B cell (primary cell): Measurements from ENCODE around the gene DGCR6L. TPM values are rescaled to one million over a fixed set of nuclear protein-coding genes. Genes with fewer than 3 reads are reported as not detected.
"Not testable (repeated sequence)": the region's sequence is repeated elsewhere in the genome, so short reads cannot be mapped to it uniquely, and the experiment has no call there.

Experiments used
- ATAC-seq: fragments of 200-7000 bp; cut with Tn5 transposase; one replicate; pipeline ENCODE4 v1.10.0; 2021; ENCODE audit warnings: low read depth, mild to moderate bottlenecking, moderate number of reproducible peaks, moderate library complexity
- CTCF ChIA-PET: fragments of 350-600 bp; sonication (Branson Sonifier 250); formaldehyde crosslinking; loops from one replicate; lab custom pipeline; 2021; ENCODE audit warnings: antibody characterized with exemption, inconsistent platforms; lab: Charles Lee
- POLR2A ChIA-PET: fragments of 350-600 bp; sonication (Branson Sonifier 250); formaldehyde crosslinking; loops from one replicate; lab custom pipeline; 2021; ENCODE audit warnings: antibody characterized with exemption; lab: Charles Lee
- DNase-seq: peaks from one replicate; pipeline ENCODE4 v3.0.0; 2013
- H2AFZ ChIP-seq: 2 replicates; pipeline ENCODE4 v1.6.1; 2012; ENCODE audit warnings: mild to moderate bottlenecking, low read depth, low read length; ENCODE audit not compliant: insufficient read depth, poor library complexity, severe bottlenecking
- H3K27ac ChIP-seq, 2 donors: 1 replicate in 1 of 2; 2 replicates in 1 of 2; pipeline ENCODE4 v1.5.1; 2012 to 2013; ENCODE audit warnings: low read length in 2 of 2, mild to moderate bottlenecking in 2 of 2, moderate library complexity in 1 of 2
- H3K27me3 ChIP-seq, 4 experiments: fragments of 200-600 bp in 1 of 4; sonication (generic) in 1 of 4; replicated peaks in 1 of 4; 1 replicate in 2 of 4; 2 replicates in 2 of 4; pipeline versions ENCODE4 v1.6.1 to v1.7.0; 2013 to 2016; ENCODE audit warnings: low read length in 3 of 4, mild to moderate bottlenecking in 2 of 4, mixed read lengths in 1 of 4, moderate library complexity in 1 of 4; ENCODE audit not compliant: insufficient read depth in 4 of 4, control insufficient read depth in 3 of 4; ENCODE audit errors: control extremely low read depth in 1 of 4
- H3K36me3 ChIP-seq, 2 experiments: replicated peaks in 1 of 2; 1 replicate in 1 of 2; 2 replicates in 1 of 2; pipeline versions ENCODE4 v1.6.1 to v1.7.1; 2013; ENCODE audit warnings: low read length in 1 of 2; ENCODE audit not compliant: insufficient read depth in 2 of 2, control insufficient read depth in 1 of 2; ENCODE audit errors: control extremely low read depth in 1 of 2, extremely low read depth in 1 of 2
- H3K4me1 ChIP-seq, 2 donors: fragments of 200-600 bp in 1 of 2; sonication (generic) in 1 of 2; 1 replicate in 1 of 2; 2 replicates in 1 of 2; pipeline versions ENCODE4 v1.5.1 to v1.6.1; 2013 to 2017; ENCODE audit warnings: low read length in 2 of 2; ENCODE audit not compliant: control insufficient read depth in 2 of 2, insufficient read depth in 2 of 2
- H3K4me2 ChIP-seq: replicated peaks from 2 replicates; pipeline ENCODE3; 2012; ENCODE audit warnings: mild to moderate bottlenecking, low read depth, low read length; ENCODE audit not compliant: poor library complexity, severe bottlenecking
- H3K4me3 ChIP-seq, 5 experiments: fragments of 200-600 bp in 1 of 5; sonication (generic) in 1 of 5; 1 replicate in 3 of 5; 2 replicates in 2 of 5; pipeline versions ENCODE4 v1.5.1 to v1.7.0; 2011 to 2016; ENCODE audit warnings: low read length in 4 of 5, mild to moderate bottlenecking in 4 of 5, low read depth in 2 of 5, control low read depth in 1 of 5, moderate library complexity in 1 of 5; ENCODE audit not compliant: insufficient read depth in 1 of 5; ENCODE audit errors: control extremely low read depth in 1 of 5, extremely low read depth in 1 of 5
- H3K79me2 ChIP-seq: fragments of 200-600 bp; sonication (generic); one replicate; pipeline ENCODE4 v1.6.0; 2016; ENCODE audit warnings: low read length; ENCODE audit not compliant: control insufficient read depth, insufficient read depth
- H3K9ac ChIP-seq: fragments of 200-600 bp; sonication (generic); 2 replicates; pipeline ENCODE4 v1.6.1; 2017; ENCODE audit warnings: mild to moderate bottlenecking, low read length, moderate library complexity
- H3K9me3 ChIP-seq, 3 donors: one replicate each; pipeline versions ENCODE4 v1.6.1 to v1.7.1; 2013; ENCODE audit warnings: low read length in 2 of 3; ENCODE audit not compliant: control insufficient read depth in 2 of 3, insufficient read depth in 1 of 3; ENCODE audit errors: control extremely low read depth in 1 of 3
- H4K20me1 ChIP-seq: 2 replicates; pipeline ENCODE4 v1.6.0; 2012; ENCODE audit warnings: mild to moderate bottlenecking, low read length; ENCODE audit not compliant: insufficient read depth, control insufficient read depth, poor library complexity, severe bottlenecking
- H3K27ac Mint-ChIP-seq: one replicate; pipeline ENCODE4 v1.8.0; 2021; ENCODE audit warnings: mixed read lengths
- H3K27me3 Mint-ChIP-seq: one replicate; pipeline ENCODE4 v1.8.0; 2021; ENCODE audit warnings: mixed read lengths
- H3K4me1 Mint-ChIP-seq: one replicate; pipeline ENCODE4 v1.8.0; 2021; ENCODE audit warnings: mixed read lengths
- H3K4me3 Mint-ChIP-seq: one replicate; pipeline ENCODE4 v1.8.0; 2021; ENCODE audit warnings: mixed read lengths
- H3K9me3 Mint-ChIP-seq: one replicate; pipeline ENCODE4 v1.8.0; 2022; ENCODE audit warnings: mixed read lengths; ENCODE audit not compliant: insufficient read depth
- WGBS: methylation state at CpG from one replicate; pipeline ENCODE4 v1.1.5; 2013; ENCODE audit warnings: missing lambda C conversion rate; ENCODE audit not compliant: insufficient coverage; 5-methylcytosine and 5-hydroxymethylcytosine counted together
- intact Hi-C: fragments of 100-400 bp; cut with micrococcal nuclease; formaldehyde crosslinking; loops from one replicate; pipeline ENCODE4 v1.10.0; 2022
- polyA plus RNA-seq: library from polyadenylated mRNA; depleted of rRNA; stranded (reverse); fragments of >200 nt; gene quantifications from 2 replicates; pipeline ENCODE4 v1.2.3, GENCODE V29; 2012
- total RNA-seq, 2 donors: library from RNA; stranded (reverse); fragments of 120-200 nt in 1 of 2; gene quantifications; 1 replicate in 1 of 2; 2 replicates in 1 of 2; pipeline versions ENCODE4 v1.2.3 to v1.2.4, GENCODE V29; 2013 to 2022

The DGCR6L gene
- total and polyA plus RNA-seq, 2 donors (not counting 1 experiment from before 2014, with no cell fraction given): 21.2 to 33.4 TPM

- not testable (repeated sequence) for H3K4me3 Mint-ChIP-seq
These were observed 44.7 kb upstream of the DGCR6L start for GRCh38 chr22:20364335-20365260.

DNA sequence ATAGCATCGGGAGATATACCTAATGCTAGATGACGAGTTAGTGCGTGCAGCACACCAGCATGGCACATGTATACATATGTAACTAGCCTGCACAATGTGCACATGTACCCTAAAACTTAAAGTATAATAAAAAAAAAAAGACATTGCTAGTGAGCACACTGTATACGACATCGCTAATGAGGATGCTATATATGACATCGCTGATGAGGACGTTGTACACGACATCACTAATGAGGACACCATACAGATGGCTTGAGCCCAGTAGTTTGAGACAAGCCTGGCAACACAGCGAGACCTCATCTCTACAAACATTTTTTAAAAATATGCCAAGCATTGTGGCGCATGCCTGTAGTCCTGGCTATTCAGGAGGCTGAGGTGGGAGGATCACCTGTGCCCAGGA is 42.5 kb upstream of the DGCR6L start:
- H3K27me3 ChIP-seq, H3K27ac Mint-ChIP-seq, H3K36me3 ChIP-seq, H3K27ac ChIP-seq, H3K9me3 ChIP-seq, H3K79me2 ChIP-seq, H3K4me2 ChIP-seq, POLR2A ChIA-PET, CTCF ChIA-PET, H3K4me3 ChIP-seq, H3K4me3 Mint-ChIP-seq, H3K27me3 Mint-ChIP-seq, DNase-seq, ATAC-seq, H2AFZ ChIP-seq, H3K4me1 ChIP-seq, H3K9ac ChIP-seq, H4K20me1 ChIP-seq, intact Hi-C loops, H3K4me1 Mint-ChIP-seq, H3K9me3 Mint-ChIP-seq: not testable (repeated sequence)
- WGBS: 90% methylated on average over 2 of the region's 10 CpGs

More at GRCh38 chr22:20364335-20365260, 44.7 kb upstream of the DGCR6L start:
- ATAC-seq, intact Hi-C loops, H3K27me3 Mint-ChIP-seq, DNase-seq, H3K79me2 ChIP-seq, H3K9me3 Mint-ChIP-seq, H3K4me2 ChIP-seq, H3K27ac ChIP-seq, H3K4me1 ChIP-seq, H3K4me3 ChIP-seq, H3K9ac ChIP-seq, H3K9me3 ChIP-seq, H3K4me1 Mint-ChIP-seq, H3K27ac Mint-ChIP-seq, CTCF ChIA-PET, POLR2A ChIA-PET, H3K36me3 ChIP-seq, H2AFZ ChIP-seq, H4K20me1 ChIP-seq, H3K27me3 ChIP-seq: not testable (repeated sequence)
- WGBS: 69% methylated on average over 5 of the region's 11 CpGs

DNA sequence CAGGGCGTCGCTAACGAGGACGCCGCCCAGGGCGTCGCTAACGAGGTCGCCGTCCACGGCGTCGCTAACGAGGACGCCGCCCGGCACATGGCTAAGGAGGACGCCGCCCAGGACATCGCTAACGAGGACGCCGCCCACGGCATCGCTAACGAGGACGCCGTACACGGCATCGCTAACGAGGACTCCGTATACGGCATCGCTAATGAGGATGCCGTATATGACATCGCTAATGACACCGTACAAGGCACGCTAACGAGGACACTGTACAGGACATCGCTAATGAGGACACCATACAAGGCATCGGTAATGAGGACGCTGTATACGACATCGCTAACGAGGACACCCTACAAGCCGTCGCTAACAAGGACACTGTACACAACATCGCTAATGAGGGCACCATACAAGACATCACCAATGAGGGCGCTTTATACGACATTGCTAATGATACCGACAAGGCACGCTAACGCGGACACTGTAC is 41.9 kb upstream of the DGCR6L start:
- intact Hi-C loops, H3K27me3 ChIP-seq, H3K9ac ChIP-seq, H2AFZ ChIP-seq, DNase-seq, H3K27me3 Mint-ChIP-seq, H3K9me3 Mint-ChIP-seq, H3K79me2 ChIP-seq, POLR2A ChIA-PET, H3K27ac Mint-ChIP-seq, ATAC-seq, H3K4me1 ChIP-seq, H3K9me3 ChIP-seq, H3K4me3 ChIP-seq, H3K27ac ChIP-seq, H4K20me1 ChIP-seq, CTCF ChIA-PET, H3K4me1 Mint-ChIP-seq, H3K4me2 ChIP-seq, H3K36me3 ChIP-seq, H3K4me3 Mint-ChIP-seq: not testable (repeated sequence)
- WGBS: 94% methylated on average over 51 of the region's 54 CpGs
